HG03558 (cell line): ENCODE results near the gene CXCR3.
"Not testable (repeated sequence)": the region's sequence is repeated elsewhere in the genome, so short reads cannot be mapped to it uniquely, and the experiment has no call there.

Source experiments
- ATAC-seq: cut with Tn5 transposase; IDR thresholded peaks from one replicate; pipeline ENCODE4 v1.9.1; 2021; ENCODE audit warnings: moderate number of reproducible peaks; ENCODE audit not compliant: unreplicated experiment; ENCODE audit errors: extremely low read depth

The CXCR3 gene

GRCh38 chrX:71615056-71615455, 3.3 kb downstream of the CXCR3 start:
- ATAC-seq: no peak

GRCh38 chrX:71612256-71612655, 6.1 kb downstream of the CXCR3 start:
- no peak for ATAC-seq

- ATAC-seq: not testable (repeated sequence)
Measured at GRCh38 chrX:71611736-71612135, 6.6 kb downstream of the CXCR3 start.

- no peak for ATAC-seq
Measured at GRCh38 chrX:71609095-71609750, 9.1 kb downstream of the CXCR3 start.

GRCh38 chrX:71607488-71607887, 10.8 kb downstream of the CXCR3 start:
- ATAC-seq: no peak

- ATAC-seq: no peak
Measured at GRCh38 chrX:71606536-71607216, 11.6 kb downstream of the CXCR3 start.

GRCh38 chrX:71604796-71605568, 13.3 kb downstream of the CXCR3 start:
- no peak for ATAC-seq

- ATAC-seq: no peak
Measured at GRCh38 chrX:71604141-71604540, 14.2 kb downstream of the CXCR3 start.

GRCh38 chrX:71603618-71604017, 14.7 kb downstream of the CXCR3 start:
- no peak for ATAC-seq

- no peak for ATAC-seq
Measured at GRCh38 chrX:71599965-71600364, 18.3 kb downstream of the CXCR3 start.

GRCh38 chrX:71593210-71593609, 25.1 kb downstream of the CXCR3 start:
- ATAC-seq: not testable (repeated sequence)

GRCh38 chrX:71586929-71587328, 31.4 kb downstream of the CXCR3 start:
- ATAC-seq: no peak

GRCh38 chrX:71581210-71581609, 37.1 kb downstream of the CXCR3 start:
- no peak for ATAC-seq

GRCh38 chrX:71579990-71580380, 38.3 kb downstream of the CXCR3 start:
- no peak for ATAC-seq

GRCh38 chrX:71579136-71579989, 38.9 kb downstream of the CXCR3 start:
- no peak for ATAC-seq

GRCh38 chrX:71578253-71579135, 39.8 kb downstream of the CXCR3 start, which contains the start of gene GCNA:
GCNA (plus strand) TSS chrX:71578437; CDS start chrX:71580822, 2,385 bp downstream.
- no peak for ATAC-seq

GRCh38 chrX:71577682-71578081, 40.6 kb downstream of the CXCR3 start:
- no peak for ATAC-seq

GRCh38 chrX:71573590-71573989, 44.7 kb downstream of the CXCR3 start:
- no peak for ATAC-seq

GRCh38 chrX:71571390-71571789, 46.9 kb downstream of the CXCR3 start:
- not testable (repeated sequence) for ATAC-seq
